ENCODE results near the gene PSMF1.

The PSMF1 gene, protein sequence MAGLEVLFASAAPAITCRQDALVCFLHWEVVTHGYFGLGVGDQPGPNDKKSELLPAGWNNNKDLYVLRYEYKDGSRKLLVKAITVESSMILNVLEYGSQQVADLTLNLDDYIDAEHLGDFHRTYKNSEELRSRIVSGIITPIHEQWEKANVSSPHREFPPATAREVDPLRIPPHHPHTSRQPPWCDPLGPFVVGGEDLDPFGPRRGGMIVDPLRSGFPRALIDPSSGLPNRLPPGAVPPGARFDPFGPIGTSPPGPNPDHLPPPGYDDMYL
- 79.0 to 108 (median 82.4) reads per million in 4 experiments for total RNA-seq

DNA sequence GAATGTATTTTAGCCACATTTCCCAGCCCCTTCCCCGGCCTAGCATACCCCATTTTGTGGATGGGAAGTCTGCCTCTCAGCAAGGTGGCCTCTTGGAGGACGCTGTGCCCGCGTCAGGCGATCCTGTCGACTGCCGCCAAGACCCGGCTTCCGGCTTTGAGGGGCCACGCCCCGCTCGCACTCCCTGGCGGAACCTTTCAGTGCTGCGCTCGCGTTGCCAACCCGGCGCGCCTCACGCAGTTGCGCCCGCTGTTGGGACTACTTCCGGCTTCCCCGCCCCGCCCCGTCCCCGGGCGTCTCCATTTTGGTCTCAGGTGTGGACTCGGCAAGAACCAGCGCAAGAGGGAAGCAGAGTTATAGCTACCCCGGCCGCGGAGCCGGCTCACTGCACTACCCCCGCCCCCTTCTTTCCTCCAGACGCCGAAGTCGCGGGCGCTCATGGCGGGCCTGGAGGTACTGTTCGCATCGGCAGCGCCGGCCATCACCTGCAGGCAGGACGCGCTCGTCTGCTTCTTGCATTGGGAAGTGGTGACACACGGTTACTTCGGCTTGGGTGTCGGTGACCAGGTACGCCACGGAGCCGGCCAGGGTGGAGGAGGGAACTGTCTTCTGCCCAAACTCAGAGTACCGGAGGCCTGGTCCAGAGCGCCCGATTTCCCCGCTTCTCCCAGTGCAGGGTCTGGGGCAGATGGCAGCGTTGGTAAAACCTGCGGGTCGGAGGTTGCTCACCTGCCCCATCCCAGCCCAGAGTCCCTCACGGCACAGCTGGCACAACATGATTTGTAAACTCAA, at the start of gene PSMF1:
TSS of gene PSMF1 (plus strand) at position 267 of the 792 bp plus-strand sequence. CDS start at position 439, 172 bp downstream.
- peak; percentile 93 for DNase-seq

GRCh38 chr20:1072258-1072657, 46.1 kb upstream of the PSMF1 start:
- no peak for DNase-seq

DNA sequence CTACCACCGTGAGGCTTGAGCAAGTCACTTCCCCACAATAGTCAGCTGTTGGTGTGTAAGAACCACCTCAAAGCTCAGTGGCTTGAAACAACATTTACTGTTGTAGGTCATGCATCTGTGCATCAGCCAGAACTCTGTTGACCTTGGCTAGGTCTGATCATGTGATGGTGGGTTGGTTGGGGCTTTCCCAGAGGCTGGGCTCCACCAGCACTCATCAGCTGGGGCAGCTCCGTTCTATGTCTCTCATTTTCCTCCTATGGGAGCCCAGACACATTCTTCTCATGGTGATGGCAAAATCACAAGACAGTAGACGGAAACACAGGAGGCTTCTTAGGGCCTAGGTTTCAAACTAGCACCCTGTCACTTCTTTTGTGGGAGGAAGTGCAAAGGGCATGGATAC, 42.8 kb upstream of the PSMF1 start:
- DNase-seq, result no peak

DNA sequence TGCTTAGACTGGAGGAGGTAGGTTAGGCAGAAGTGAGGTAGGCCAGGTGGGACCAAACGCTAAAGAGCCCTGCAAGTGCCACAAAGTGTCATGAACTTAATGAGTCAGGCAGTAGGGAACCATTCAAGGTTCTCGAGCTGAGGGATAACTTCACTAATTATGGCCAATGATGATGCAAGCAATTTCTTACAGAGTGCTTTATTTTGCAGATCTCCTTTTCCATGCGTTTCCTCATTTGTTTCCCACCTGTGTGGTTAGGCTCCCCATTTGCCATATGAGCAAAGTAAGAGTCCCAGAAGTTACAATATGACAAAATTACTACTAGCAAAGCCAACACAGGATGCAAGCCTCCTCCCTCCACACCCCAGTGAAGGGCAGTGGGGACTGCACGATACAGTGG, 36.5 kb upstream of the PSMF1 start:
- DNase-seq, result no peak

- DNase-seq, result no peak
Observed at GRCh38 chr20:1083431-1084080, 34.8 kb upstream of the PSMF1 start.

DNA sequence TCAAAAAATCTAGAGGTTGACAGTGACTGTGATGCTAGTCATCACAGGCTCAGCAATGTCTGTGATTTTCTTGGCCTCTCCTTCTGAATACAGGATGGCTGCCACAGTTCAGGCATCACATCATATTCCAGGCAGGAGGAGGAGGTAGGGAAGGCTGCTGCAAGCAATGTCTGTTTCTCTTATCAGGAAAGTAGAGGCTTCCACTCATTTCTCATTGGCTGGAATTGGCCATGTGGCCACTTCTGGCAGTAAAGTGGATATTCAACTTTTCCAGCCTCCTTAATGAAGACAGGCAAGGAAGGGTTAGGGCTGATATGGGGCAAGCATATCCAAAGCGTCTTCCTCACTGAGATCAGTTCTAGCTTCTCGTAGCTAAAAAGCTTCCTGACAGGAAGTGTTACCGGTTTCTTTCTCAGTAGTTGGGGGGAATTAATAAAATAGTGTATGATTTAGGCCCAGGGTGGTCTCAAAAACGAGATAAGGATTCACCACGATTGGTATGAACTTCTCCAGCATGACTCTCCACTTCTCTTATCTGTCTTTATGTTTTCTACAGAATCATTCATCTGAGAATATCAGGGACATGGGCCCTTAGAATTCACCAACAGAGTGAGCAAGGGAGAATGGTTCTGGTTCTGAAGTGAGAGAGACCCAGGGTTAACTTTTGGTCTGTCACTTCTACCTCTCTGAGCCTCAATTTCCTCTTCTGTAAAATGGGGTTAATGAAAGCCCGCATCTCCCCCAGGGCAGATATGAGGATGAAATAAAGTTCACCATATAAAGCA, 32.7 kb upstream of the PSMF1 start:
- DNase-seq, result no peak

DNA sequence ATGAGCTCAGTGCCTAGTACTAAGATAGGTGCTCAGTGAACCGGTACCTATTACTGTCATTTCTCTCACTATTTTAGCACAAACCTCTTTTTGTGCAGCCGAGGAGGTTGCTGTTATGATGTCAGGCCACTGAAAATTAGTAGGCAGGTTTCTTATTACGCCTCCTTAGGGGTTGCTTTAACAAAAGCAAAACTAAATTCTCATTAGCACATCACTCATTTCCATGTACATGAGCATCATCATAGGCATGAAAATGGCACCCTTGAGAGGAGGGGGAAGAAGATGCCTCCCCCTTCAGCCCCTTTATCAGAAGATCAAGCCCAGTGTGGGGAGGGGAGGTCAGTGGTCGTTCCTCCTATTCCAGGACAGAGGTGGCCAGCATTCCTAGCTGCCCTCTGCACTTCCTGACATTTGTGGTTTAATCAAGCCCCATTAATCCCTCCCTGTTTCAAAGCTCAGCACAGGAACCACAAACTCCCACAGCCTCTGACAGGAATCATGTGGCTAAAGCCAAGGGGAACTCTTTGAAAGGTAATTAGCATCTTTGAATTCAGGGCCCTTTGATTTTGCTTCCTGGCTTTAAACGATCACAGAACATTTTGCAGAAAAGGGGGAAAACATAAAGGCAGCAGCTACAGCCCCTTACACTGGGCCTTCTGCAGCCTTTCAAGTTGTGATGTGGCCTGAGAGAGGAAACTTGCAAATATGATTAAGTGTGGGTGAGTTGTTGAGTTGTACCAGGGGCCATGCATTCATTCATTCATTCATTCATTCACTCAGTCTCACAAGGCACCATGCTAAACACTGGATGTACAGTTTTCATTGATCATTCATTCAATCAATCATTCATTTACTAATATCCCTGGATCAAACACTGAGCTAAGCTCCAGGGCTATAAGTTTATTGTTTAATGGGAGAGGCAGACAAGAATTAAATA, 31.9 kb upstream of the PSMF1 start:
- DNase-seq, result no peak

DNA sequence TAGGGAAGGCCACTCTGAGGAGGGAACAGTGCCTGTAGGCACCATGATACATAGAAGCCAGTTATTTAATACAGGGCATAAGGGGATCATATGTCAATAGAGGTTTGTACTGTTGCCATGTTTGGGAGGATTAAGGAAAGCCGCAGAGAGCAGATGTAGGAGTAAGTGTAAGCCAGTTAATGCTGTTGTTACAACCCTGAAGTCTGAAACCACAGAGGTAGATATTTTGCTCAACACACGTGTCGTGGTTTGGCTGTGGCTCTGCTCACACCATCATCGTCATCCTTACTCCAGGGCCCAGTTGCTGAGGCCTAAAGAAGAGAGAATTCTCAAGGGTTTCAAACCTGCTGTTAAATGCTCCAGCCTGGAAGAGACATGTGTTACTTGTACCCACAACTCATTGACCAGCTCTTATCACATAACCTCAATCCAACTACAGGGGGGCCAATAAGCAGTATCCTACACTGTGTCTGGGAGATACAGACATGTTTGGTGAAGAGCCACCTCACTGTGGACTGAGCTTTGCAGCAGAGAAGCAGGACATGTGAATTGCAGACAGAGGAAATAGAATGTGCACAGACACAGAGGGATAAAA, 31.0 kb upstream of the PSMF1 start:
- no peak for DNase-seq

DNA sequence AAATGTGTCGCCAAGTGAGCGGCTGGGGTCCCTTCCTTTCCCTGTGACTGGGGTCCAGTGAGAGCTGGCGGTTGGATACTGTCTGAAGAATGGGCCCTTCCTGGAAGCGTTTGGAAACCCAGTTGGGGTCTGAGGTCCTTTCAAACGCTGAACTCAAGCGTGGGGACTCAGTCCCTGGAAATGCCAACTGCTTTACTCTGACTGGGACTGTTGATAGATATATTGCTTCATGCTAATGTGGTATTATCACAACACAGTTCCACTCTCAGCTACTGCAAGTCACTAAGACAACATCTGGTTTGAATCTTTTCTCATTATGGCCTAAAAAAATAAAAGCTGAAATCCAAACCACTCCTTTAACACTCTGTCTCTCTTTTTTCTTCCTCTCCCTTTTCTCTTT, 23.7 kb upstream of the PSMF1 start:
- DNase-seq, result no peak

DNA sequence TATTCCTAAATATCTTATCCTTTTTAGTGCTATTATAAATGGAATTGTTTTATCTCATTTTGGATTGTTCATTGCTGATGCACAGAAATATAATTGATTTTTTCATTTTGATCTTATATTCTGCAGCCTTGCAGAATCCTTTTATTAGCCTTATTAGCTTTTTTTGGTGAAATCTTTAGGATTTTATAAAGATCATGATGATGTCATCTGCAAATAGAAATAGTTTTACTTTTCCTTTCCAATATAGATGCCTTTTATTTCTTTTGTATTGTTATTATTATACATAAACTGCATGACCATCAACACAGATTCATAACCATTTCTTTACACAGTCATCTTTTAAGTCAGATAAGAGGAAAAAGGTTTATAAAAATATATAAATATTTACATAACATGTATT, 16.9 kb upstream of the PSMF1 start:
- no peak for DNase-seq

DNA sequence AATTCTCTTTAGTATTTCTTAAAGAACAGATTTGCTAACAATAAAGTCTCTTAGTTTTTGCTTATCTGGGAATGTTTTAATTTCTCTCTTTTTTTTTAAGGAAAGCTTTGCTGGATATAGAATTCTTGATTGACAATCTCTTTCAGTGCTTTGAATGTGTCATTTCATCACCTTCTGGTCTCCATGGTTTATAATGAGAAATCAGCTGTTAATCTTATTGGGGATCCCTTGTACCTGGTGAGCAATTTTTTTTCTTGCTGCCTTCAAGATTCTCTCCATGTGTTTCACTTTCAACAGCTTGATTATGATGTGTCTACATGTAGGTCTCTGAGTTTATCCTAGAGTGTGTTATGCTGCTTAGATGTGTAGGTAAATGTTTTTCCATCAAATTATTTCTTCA, 16.4 kb upstream of the PSMF1 start:
- no peak for DNase-seq

- DNase-seq, result no peak
Observed at GRCh38 chr20:1103751-1104150, 14.7 kb upstream of the PSMF1 start.

DNA sequence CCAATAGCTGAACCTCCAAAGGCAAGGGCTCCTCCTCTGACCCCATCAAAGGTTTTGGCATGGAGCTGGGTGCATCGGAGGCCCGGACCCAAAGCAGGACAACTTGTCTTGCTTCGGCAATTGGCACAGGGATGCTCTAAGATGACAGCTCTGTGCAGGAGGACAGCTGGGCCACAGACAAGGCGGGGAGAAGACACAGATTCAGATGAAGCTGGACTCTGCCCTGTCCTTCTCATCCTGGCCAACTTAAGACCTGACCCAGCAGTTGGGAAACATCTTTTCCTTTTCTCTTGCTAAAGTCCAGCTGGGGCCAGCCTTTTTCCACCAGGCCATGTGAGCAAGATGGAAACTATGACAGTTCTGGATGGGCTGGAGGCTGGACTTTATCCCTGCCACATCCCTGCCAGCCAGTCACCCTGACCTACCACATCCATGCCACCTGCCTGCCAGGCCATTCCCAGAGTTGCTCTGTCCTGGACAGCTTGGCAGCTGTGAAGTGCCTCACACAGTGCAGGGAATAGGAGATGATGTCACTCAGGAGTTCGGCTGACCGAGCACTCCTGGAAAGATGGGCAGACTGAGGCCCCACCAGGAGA, 12.7 kb upstream of the PSMF1 start:
- DNase-seq, result no peak

- no peak for DNase-seq
Observed at GRCh38 chr20:1107176-1107575, 11.2 kb upstream of the PSMF1 start.

- DNase-seq, result peak; percentile 22
Observed at GRCh38 chr20:1108437-1108920, 9.9 kb upstream of the PSMF1 start.

- DNase-seq, result no peak
Observed at GRCh38 chr20:1112908-1113307, 5.5 kb upstream of the PSMF1 start.

DNA sequence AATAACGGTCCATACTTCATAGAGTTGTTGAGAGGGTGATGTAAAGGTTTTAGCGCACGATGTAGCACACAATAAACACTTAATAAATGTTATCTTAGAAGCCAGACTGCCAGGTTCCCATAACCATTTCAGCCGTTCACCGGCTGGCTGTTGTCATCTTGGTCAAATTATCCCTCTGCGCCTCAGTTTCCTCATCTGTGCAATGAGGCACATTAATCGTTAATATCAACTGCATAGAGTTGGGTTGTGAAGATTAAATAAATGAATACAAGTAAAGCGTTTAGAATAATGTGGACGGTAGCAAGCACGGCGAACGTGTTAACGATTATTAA, 432 bp upstream of the PSMF1 start:
- no peak for DNase-seq

DNA sequence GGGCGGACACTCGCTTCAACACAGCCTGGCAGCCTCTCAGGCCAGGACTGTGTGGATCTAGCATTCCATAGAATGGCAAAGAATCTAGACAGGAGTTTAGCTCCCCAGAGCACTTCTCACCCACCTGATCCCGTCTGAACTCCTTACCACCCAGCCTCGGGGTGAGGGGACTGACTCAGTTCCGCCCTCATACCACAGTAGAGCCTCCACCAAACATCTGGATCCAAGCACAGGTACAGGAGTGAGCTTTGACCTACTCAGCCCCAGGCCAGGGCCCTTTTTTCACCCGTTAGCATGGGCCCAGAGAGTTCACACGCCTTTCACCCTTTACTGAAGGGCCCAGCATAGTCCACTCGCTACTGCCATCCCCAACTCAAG, 715 bp downstream of the PSMF1 start:
- no peak for DNase-seq

DNA sequence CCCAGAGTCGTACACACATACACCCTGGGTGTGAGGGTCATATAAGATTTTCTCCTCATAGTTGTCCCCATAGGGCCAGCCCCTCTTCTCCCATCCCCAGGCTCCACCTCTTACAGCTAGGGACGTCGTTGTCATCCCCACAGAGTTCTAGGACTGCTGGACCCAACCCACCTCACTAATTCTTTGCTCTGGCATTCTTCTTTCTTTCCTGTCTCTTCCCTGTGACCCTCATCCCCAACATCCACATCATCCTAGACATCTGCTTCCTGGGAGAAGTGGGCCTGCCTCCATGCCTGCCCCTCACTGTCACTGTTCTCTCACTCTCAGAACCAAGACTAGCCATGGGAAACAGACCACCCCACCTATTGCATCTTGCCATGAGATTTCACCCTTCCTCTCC, 1.1 kb downstream of the PSMF1 start:
- DNase-seq, result no peak

GRCh38 chr20:1121429-1121828, 3.0 kb downstream of the PSMF1 start:
- DNase-seq, result no peak

Measured in effector CD8-positive, alpha-beta T cell (primary cell).